Endothelial cell of umbilical vein (primary cell): Measurements from ENCODE around the gene MARCHF6.

Experiments used
- CTCF ChIP-seq, 2 donors: IDR thresholded peaks; 1 replicate in 1 of 2; 2 replicates in 1 of 2; pipeline ENCODE4 v1.5.1; 2011; ENCODE audit warnings: low read length in 2 of 2, mild to moderate bottlenecking in 2 of 2, moderate library complexity in 2 of 2, control low read depth in 1 of 2, inconsistent platforms in 1 of 2, low read depth in 1 of 2; ENCODE audit not compliant: insufficient read depth in 1 of 2; ENCODE audit errors: extremely low read depth in 1 of 2
- TF ChIP-seq, protein P1 (sequence below): IDR thresholded peaks from 2 replicates; pipeline ENCODE4 v1.6.1; 2011; ENCODE audit not compliant: insufficient read depth, insufficient read length

GRCh38 chr5:10330511-10331230 lies 22.8 kb upstream of the MARCHF6 start:
- no peak for TF ChIP-seq CTCF (IDR thresholded peaks at IDR 0.05; ENCODE audit: extremely low read depth in 1 of 2, insufficient read depth in 1 of 2, low read depth in 1 of 2, low read length in 2 of 2)
- TF ChIP-seq, protein P1, sequence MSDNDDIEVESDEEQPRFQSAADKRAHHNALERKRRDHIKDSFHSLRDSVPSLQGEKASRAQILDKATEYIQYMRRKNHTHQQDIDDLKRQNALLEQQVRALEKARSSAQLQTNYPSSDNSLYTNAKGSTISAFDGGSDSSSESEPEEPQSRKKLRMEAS = no peak
